ENCODE data around the gene FNBP1L. TPM values are rescaled to one million over a fixed set of nuclear protein-coding genes. Genes with fewer than 3 reads are reported as not detected.

The FNBP1L gene
- total and polyA plus RNA-seq, 8 donors: 10.1 to 32.4 (median 16.0) TPM

DNA sequence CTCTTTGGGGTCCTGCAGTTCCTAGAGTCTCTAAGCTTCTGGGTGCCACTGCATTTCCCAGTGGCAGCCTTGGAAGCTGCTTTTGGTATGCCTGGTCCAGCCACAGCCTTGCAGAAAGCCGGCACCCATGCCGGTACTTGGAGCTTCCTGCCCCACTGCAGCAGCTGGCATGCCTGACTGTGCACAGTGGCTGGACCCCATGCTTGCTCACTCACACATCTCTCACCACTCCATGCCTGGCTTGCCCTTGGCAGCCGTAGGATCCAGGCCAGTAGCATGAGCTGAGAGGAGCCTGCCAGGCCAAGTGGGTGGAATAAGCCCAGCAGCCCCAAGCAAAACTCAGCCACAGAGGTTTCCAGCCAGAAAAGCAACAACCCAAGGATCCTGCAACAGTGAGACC is 20.3 kb upstream of the FNBP1L start:
- intact Hi-C loops (cut with DNase I): no loop called here
- Histone ChIP-seq H3K4me1 (no peaks in the 10 kb centered on the region), H3K27me3 (no peaks in the 10 kb centered on the region), H3K36me3 (no peaks in the 10 kb centered on the region), H3K27ac (no peak overlapping the region), H3K4me3 (no peak overlapping the region), H3K9me3 (no peaks in the 10 kb centered on the region)
- TF ChIP-seq, protein P1, sequence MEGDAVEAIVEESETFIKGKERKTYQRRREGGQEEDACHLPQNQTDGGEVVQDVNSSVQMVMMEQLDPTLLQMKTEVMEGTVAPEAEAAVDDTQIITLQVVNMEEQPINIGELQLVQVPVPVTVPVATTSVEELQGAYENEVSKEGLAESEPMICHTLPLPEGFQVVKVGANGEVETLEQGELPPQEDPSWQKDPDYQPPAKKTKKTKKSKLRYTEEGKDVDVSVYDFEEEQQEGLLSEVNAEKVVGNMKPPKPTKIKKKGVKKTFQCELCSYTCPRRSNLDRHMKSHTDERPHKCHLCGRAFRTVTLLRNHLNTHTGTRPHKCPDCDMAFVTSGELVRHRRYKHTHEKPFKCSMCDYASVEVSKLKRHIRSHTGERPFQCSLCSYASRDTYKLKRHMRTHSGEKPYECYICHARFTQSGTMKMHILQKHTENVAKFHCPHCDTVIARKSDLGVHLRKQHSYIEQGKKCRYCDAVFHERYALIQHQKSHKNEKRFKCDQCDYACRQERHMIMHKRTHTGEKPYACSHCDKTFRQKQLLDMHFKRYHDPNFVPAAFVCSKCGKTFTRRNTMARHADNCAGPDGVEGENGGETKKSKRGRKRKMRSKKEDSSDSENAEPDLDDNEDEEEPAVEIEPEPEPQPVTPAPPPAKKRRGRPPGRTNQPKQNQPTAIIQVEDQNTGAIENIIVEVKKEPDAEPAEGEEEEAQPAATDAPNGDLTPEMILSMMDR (IDR thresholded peaks at IDR 0.05): no peak
- no peak for FAIRE-seq
- DNase-seq: no peak
- 92 to 95% methylated on average over 3 of the region's 3 CpGs for WGBS, 2 donors
- ATAC-seq: no peak

DNA sequence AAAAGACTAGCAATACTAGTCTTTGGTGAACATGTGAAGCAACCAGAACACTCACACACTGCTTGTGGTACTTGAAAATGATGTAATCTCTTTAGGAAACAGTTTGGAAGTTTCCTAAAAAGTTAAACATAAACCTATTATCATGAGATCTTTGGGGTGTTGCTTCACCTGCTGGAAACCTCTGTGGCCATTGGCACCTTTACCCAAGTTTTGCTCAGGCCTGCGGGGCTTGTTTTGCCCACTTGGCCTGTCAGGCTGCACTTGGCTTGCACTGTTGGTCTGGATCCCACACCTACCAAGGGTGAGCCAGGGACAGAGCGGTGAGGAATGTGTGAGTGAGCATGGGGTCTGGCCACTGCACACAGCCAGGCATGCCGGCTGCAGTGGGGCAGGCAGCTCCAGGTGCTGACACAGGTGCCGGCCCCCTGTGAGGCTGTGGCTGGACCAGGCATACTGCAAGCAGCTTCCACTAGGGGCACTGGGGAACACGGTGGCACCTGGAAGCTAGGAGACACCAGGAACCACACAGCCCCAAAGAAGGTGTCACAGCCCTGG is 14.4 kb upstream of the FNBP1L start:
- 40 to 41% methylated on average over 5 of the region's 5 CpGs for WGBS, 2 donors
- Histone ChIP-seq H3K9me3 (no peaks in the 10 kb centered on the region), H3K36me3 (no peaks in the 10 kb centered on the region), H3K27me3 (no peaks in the 10 kb centered on the region), H3K27ac (no peak overlapping the region), H3K4me1 (peaks cover 0 to 4% (median 0%) of the 10 kb centered on the region in 3 donors), H3K4me3 (no peak overlapping the region)
- peak in 4 of 6 donors; percentile 44 to 72 (median 60) for DNase-seq
- TF ChIP-seq, protein P1 (IDR thresholded peaks at IDR 0.05): peak in 3 of 4 donors; percentile 12 to 17 (median 16)
- ATAC-seq: peak; percentile 58 to 77 (median 72)
- intact Hi-C loops (cut with DNase I): loop anchor here (10.0 kb wide), 2 partner anchors 191 to 381 kb away; no protein-coding TSS in a partner anchor
- no peak for FAIRE-seq

DNA sequence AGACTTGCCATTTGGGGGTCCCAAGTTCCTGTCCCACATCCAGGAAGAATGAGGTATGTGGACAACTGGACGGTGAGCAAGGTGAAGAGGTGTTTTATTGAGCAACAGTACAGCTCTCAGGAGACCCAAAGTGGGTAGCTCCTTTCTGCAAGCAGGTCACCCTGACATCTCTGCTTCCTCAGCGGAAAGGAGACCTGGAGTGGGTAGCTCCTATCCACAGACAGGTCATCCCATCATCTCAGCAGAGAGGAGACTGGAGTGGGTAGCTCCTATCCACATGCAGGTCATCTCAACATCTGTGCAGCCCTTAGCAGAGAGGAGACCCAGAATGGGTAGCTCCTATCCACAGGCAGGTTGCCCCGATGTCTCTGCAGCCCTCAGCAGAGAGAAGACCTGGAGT is 13.8 kb upstream of the FNBP1L start:
- Histone ChIP-seq H3K36me3 (no peaks in the 10 kb centered on the region), H3K27me3 (no peaks in the 10 kb centered on the region), H3K4me1 (peaks cover 0 to 4% (median 0%) of the 10 kb centered on the region in 3 donors), H3K27ac (no peak overlapping the region), H3K4me3 (no peak overlapping the region), H3K9me3 (no peaks in the 10 kb centered on the region)
- TF ChIP-seq, protein P1 (IDR thresholded peaks at IDR 0.05): no peak
- 75 to 80% methylated on average over 3 of the region's 3 CpGs for WGBS, 2 donors
- intact Hi-C loops (cut with DNase I): loop anchor here (10.0 kb wide), 2 partner anchors 191 to 381 kb away; no protein-coding TSS in a partner anchor
- DNase-seq: no peak
- no peak for ATAC-seq
- FAIRE-seq: no peak

DNA sequence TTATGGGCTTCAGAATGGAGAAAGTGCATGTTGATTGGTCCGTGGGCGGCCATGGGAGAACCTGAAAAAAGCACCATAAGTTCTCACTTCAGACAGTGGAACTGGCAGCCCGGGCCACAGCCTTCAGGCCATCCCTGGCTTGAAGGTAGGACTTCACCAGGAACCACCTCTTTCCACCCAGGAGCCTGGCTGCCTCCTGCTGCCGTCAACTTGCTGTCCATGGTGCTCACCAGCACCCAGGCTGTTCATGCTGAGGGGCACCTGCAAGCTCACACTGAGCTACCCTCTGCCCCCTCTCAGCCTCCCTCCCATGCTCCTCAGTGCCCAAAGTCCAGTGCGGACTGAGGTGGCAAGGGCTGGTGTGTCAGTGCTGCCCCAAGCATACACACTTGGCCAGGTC is 12.9 kb upstream of the FNBP1L start:
- H3K9me3 ChIP-seq: no peaks in the 10 kb centered on the region
- 58 to 77% methylated on average over 5 of the region's 5 CpGs for WGBS, 2 donors
- no peak for ATAC-seq

More for the DNA sequence above, 12.9 kb upstream of the FNBP1L start:
- no peak overlapping the region for H3K27ac ChIP-seq
- TF ChIP-seq, protein P1 (IDR thresholded peaks at IDR 0.05): no peak
- no peak for FAIRE-seq
- peaks cover 0 to 4% (median 0%) of the 10 kb centered on the region in 3 donors for H3K4me1 ChIP-seq
- H3K36me3 ChIP-seq: no peaks in the 10 kb centered on the region
- intact Hi-C loops (cut with DNase I): loop anchor here (10.0 kb wide), 2 partner anchors 190 to 380 kb away; no protein-coding TSS in a partner anchor
- no peak overlapping the region for H3K4me3 ChIP-seq
- no peaks in the 10 kb centered on the region for H3K27me3 ChIP-seq
- no peak for DNase-seq

Data from pancreas (tissue), 10 donors.